ENCODE data around the gene HLF.

- TF ChIP-seq RAD21 (IDR thresholded peaks at IDR 0.05; ENCODE audit: low read length) (no peak), CTCF (conservative IDR thresholded peaks at IDR 0.05; ENCODE audit: low read depth, low read length) (no peak), MAZ (IDR thresholded peaks at IDR 0.05; ENCODE audit: borderline replicate concordance, low read depth, low read length) (no peak), RFX5 (IDR thresholded peaks at IDR 0.05; ENCODE audit: low read depth, low read length) (no peak), USF2 (IDR thresholded peaks at IDR 0.05; ENCODE audit: low read depth, low read length) (no peak), FOS (IDR thresholded peaks at IDR 0.05; ENCODE audit: low read depth, low read length) (no peak), SMC3 (IDR thresholded peaks at IDR 0.05; ENCODE audit: low read depth, low read length) (no peak), ELK1 (IDR thresholded peaks at IDR 0.05; ENCODE audit: borderline replicate concordance, low read depth, low read length) (no peak), MAFK (IDR thresholded peaks at IDR 0.05; ENCODE audit: low read depth, low read length) (no peak), RCOR1 (IDR thresholded peaks at IDR 0.05; ENCODE audit: insufficient replicate concordance, low read length) (no peak), POLR2A (IDR thresholded peaks at IDR 0.05; ENCODE audit: low read depth, low read length) (no peak)
These were observed 103.9 kb downstream of the HLF start for GRCh38 chr17:55368706-55369105.

Measured in IMR-90 (cell line).